Stimulated activated CD8-positive, alpha-beta memory T cell treated with anti-CD3 and anti-CD28 coated beads, Interleukin-7, amount 100 ng/mL, for 1 hour (primary cell): ENCODE data around the gene DLL1.

ENCODE experiments used
- DNase-seq, 2 donors: peaks; one replicate each; pipeline ENCODE4 v3.0.0-alpha.2; 2020; ENCODE audit warnings: low read depth in 2 of 2

Gene DLL1

DNA sequence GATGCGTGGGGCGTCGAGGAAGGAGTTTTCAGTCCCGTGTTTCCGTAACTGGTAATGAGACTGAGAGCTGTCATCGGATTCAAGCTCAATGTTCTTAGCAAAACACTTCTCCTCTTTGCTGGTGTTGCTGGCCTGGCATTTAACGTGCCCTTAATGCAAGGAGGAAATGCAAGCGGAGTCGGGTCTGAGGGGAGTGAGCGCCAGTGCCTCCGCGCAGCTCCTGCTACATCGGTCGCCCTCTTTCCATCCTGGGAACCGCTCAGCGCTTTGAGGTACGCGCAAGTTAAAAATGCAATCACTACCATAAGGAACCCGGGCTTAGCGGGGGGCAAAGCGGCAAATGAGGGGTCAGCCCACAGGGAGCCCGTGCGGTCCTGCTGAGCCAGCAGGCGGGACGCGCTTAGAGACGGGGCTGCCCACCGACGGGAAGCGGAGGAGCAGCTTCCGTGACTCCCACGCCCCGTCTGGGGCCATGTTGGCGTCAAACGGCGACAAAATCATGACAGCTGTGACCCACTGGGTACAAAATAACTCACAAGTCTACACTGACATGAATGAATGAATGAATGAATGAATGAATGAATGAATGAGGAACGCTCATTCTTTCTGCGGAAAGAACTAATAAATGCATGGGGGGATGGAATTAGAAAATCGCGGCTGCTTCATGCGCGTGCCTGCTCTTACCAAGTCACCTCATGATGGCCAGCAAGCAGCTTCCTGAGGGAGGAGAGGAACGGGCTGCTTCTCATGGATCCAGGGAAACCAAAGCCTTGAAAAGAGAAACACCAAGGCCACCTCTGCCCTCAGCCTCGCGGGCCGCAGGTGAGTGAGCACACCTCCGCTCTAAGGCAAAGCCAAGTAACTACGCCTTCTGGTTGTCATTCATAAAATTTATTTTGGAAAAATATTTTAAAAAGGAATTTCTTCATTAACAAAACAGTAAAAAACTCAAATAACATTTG is 9.3 kb downstream of the DLL1 start:
- no peak for DNase-seq

GRCh38 chr6:170280689-170281045 is 10.2 kb downstream of the DLL1 start:
- DNase-seq = no peak

DNA sequence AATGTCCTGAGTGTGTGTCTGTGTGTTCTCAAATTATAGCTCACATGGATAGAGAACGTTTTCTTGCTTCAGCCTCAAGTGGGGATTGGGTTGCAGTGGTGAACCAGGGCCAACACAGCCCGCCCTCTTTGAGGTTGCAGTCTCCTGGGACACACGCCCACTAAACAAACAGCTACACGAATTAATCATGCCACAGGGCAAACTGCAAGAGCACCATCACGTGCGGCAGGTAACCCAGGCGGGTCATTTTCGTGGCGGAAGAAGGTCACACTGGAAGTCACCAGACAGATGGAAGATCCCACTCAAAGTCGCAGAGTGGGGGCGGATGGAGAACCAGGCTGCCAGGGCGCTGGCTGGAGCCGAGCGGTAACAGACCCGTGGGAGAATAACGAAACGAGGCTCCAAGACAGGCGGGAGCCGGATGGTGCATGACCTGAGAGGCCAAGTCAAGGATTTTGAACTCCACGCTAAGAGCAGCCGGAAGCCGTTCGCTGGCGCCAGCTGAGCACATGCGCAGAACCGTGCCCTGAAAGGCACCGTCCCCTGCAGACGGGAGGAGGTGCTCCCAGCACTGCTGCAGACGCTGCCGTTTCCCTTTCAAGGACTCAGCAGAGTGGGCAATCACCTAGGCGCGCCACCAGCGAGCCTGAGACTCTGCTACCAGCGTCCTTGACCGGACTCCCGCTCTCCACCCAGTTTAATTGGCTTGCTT is 10.7 kb downstream of the DLL1 start:
- DNase-seq = no peak

DNA sequence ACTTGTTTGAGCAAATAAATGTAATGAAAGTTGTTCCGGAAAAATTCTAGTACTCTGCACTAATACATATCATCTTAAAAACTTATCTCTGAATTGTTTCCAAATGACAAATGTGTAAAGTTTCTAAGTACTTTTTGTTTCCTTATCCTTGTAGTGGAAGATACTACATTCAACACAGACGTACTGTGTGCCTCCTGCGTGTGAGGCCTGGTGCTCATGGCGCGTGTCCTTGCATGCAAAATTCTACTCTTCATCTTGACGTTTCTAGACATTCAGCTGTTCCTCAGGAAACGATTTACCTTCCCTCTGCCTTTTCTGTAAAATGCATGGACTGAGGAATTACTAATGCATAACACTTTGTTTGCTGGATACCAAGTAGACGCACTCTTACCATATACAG is 11.5 kb downstream of the DLL1 start:
- DNase-seq = no peak

- no peak for DNase-seq
Measured at GRCh38 chr6:170278743-170279094, 12.2 kb downstream of the DLL1 start.

GRCh38 chr6:170277893-170278742 is 12.8 kb downstream of the DLL1 start:
- no peak for DNase-seq

- DNase-seq = no peak
Measured at GRCh38 chr6:170276369-170277057, 14.4 kb downstream of the DLL1 start.

GRCh38 chr6:170274713-170275560 is 15.9 kb downstream of the DLL1 start:
- DNase-seq = no peak

- no peak for DNase-seq
Measured at GRCh38 chr6:170273681-170274080, 17.2 kb downstream of the DLL1 start.

- DNase-seq = no peak
Measured at GRCh38 chr6:170273191-170273590, 17.7 kb downstream of the DLL1 start.

DNA sequence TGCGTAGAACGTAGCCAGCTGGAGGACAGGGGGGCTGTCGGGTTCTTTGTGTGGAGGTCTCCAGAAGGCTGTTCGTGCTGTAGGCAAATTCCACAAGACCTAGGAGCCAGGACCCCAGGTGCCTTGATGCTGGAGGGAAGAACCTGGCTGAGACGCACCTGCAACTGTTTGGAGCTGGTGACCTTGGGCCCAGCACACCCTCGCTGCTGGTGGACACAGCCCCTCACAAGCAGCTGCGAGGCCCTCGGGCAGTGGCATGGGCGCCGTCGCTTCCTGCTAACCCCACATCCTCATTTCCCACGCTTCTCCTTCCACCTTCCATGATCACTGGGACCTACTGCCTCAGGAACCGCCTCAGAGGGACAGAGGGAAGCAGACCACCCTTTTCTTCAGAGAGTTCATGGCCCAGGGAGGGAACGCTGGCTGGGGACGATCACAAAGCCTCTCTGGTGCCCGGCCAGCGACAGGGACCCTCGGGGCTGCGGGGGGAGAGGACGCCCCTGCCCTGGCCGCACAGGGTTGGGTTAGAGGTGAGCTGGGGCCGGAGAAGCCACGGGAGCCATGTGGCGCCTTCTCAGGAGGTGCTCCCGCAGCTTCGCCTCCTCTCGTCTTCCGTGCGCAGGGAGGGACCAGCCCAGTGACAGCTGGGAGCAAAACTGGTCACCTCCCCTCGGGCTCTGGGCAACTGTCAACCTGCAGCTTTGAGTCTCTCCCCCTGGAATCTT is 18.4 kb downstream of the DLL1 start:
- no peak for DNase-seq

DNA sequence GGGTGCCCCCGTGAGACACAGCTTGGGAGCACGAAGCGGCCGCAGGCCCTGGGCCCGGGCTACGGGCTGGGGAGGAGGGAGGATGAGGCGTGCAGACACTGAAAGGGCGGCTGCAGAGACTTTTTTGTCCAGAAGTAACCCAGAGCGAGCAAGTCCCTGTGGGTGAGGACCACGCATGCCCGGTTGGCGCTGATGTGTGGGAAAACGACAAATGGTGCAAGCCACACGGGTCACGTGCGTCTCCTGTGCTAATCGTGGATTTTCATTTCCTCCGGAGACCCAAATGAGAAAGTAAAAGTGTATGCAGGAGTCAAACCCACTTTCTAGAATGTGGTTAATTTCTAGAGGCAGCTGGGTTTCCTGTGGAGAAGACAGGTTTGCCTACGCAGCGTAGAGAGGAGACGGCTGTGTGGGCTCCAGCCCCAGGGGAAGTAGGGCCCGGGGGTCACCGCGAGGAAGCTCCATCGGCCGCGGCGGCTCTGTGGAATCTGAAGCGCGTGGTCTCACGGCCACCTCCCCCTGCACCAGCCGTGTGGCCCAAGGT is 19.0 kb downstream of the DLL1 start:
- DNase-seq = peak; percentile 26 to 42

GRCh38 chr6:170270984-170271593 is 19.8 kb downstream of the DLL1 start:
- DNase-seq = no peak

DNA sequence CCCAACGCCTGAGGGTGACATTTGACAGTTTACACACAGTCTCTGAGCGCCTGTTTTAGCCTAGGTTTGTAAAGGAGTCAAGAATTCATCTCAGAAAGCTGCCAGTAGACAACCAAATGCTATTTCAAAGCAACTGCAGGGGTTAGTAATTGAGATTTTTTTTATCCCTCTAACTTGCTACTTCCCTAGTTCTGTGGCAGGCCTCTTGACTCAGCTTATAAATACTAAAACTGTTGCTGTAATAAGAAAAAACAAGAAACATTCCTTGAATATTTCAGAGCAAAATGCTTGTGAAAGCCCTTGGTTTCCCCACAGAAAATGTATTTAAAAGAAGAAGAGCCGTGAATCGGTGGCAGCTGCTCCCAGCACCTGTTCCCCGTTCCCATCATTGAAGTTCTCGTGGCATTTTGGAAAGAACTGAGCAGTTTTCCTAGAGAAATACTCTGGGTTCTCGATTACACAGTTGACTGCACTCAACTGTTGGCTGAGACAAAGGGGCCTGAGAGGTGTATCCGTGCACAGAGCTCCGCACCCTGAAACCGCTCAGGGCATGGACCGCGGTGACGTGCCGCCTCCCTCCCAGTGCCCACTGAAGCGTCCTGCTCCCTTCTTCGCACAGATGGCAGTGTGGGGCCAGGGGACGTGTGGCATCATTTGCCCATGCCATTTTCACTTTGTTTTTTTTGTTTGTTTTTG is 20.9 kb downstream of the DLL1 start:
- no peak for DNase-seq

DNA sequence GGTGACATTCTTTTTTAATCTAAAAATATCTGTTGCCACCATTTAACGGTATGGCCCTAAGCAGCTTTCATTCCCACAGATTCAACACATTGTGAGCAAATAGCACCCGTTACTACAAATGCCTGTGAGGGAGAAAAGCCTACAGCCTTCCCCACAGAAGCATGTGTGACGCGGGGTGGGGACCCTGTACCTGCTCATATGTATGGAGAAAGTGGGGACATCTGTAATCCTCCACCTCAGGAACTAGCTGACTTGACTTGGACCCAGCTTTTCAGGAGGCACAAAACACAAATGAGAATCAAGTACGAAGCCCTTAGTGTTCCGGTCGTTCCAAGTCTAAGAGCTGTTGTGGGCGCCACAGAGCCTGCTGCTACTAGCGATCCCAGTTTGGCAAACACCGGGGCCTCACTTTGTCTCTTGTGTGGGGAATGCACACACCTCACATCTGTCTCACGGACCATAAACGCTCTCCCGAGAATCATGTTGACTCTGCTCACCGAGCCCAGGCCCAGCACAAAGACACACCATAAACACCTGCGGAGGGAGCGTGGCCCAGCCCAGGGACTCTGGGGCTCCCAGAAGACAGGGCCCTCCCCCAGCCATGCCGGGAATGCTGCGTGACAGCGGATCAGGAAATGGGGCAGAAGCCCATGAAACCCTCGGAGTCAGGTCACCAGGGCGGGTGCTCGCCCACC is 21.6 kb downstream of the DLL1 start:
- no peak for DNase-seq

GRCh38 chr6:170268216-170269129 is 22.4 kb downstream of the DLL1 start:
- DNase-seq = no peak

DNA sequence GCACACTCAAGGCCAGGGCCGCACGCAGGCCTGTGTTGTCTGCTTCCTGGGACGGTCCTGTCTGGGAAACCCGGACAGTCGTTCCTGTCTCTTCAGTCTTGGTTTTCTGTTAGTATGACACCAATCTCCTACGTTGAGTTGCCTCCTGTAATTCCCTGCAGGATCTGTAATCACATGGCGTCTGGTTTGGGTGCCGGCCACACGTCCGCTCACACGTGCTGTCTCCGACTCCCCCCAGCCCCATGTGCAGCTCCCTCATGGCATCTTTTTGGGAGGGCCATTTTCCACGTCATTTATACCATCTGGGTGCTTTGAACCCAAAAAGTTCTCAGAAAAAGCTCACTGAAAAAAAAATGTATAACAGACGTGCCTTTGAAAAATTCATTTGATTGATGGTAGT is 23.2 kb downstream of the DLL1 start:
- DNase-seq = no peak
